IMR-90 (cell line): ENCODE results near the gene PCDHGA9. TPM values are rescaled to one million over a fixed set of nuclear protein-coding genes. Genes with fewer than 3 reads are reported as not detected.

Experiments used
- ATAC-seq: fragments of 200-7000 bp; cut with Tn5 transposase; 2 replicates; pipeline ENCODE4 v1.9.1; 2020; ENCODE audit warnings: low read depth, mild to moderate bottlenecking, moderate library complexity
- BruUV-seq: library from RNA; stranded (reverse); fragments of 400-500 nt; replicated peaks from 2 replicates; lab custom pipeline; 2021; lab: Mats Ljungman, UMichigan
- CTCF ChIA-PET: fragments of 300-600 bp; formaldehyde crosslinking; extraction: SDS; loops from one replicate; lab custom pipeline; 2021; ENCODE audit warnings: antibody characterized with exemption; lab: Yijun Ruan, JAX
- POLR2A ChIA-PET: fragments of 300-600 bp; sonication (Branson Sonifier 250); formaldehyde crosslinking; loops from one replicate; lab custom pipeline; 2022; ENCODE audit warnings: antibody characterized with exemption; ENCODE audit not compliant: unreplicated experiment; lab: Charles Lee
- DNase-seq: peaks from one replicate; pipeline ENCODE4 v3.0.0; 2013
- H2AFZ ChIP-seq: replicated peaks from 2 replicates; pipeline ENCODE3; 2013; ENCODE audit warnings: low read length, mild to moderate bottlenecking; ENCODE audit not compliant: poor library complexity
- H2AK5ac ChIP-seq: 2 replicates; pipeline ENCODE4 v1.6.1; 2013; ENCODE audit warnings: low read depth, low read length, inconsistent platforms
- H2AK9ac ChIP-seq: replicated peaks from 2 replicates; pipeline ENCODE3; 2013; ENCODE audit warnings: mild to moderate bottlenecking, low read depth, low read length, moderate library complexity; ENCODE audit not compliant: poor library complexity
- H2BK120ac ChIP-seq: 2 replicates; pipeline ENCODE4 v1.6.1; 2013; ENCODE audit warnings: low read depth, low read length, inconsistent platforms
- H2BK15ac ChIP-seq: 3 replicates; pipeline ENCODE4 v1.6.1; 2013; ENCODE audit warnings: low read depth, low read length, inconsistent platforms
- H2BK20ac ChIP-seq: 2 replicates; pipeline ENCODE4 v1.6.1; 2013; ENCODE audit warnings: low read depth, mild to moderate bottlenecking, inconsistent platforms, low read length, moderate library complexity
- H2BK5ac ChIP-seq: 2 replicates; pipeline ENCODE4 v1.6.1; 2013; ENCODE audit warnings: mild to moderate bottlenecking, low read depth, low read length, inconsistent platforms; ENCODE audit not compliant: poor library complexity, severe bottlenecking
- H3K14ac ChIP-seq: replicated peaks from 2 replicates; pipeline ENCODE4 v1.6.1; 2013; ENCODE audit warnings: low read depth, low read length, inconsistent platforms
- H3K18ac ChIP-seq: 2 replicates; pipeline ENCODE4 v1.6.1; 2013; ENCODE audit warnings: low read depth, low read length, control low read depth
- H3K23ac ChIP-seq: 2 replicates; pipeline ENCODE4 v1.6.1; 2013; ENCODE audit warnings: low read depth, low read length, inconsistent platforms
- H3K27ac ChIP-seq: 2 replicates; pipeline ENCODE4 v1.5.1; 2013; ENCODE audit warnings: mild to moderate bottlenecking, control low read depth, low read length; ENCODE audit not compliant: insufficient read depth
- H3K27me3 ChIP-seq: 2 replicates; pipeline ENCODE4 v1.6.1; 2013; ENCODE audit warnings: low read length; ENCODE audit not compliant: control insufficient read depth, insufficient read depth
- H3K36me3 ChIP-seq: 2 replicates; pipeline ENCODE4 v1.6.1; 2013; ENCODE audit warnings: low read length, mixed read lengths; ENCODE audit not compliant: control insufficient read depth, insufficient read depth
- H3K4ac ChIP-seq: 2 replicates; pipeline ENCODE4 v1.6.1; 2013; ENCODE audit warnings: low read depth, low read length, inconsistent platforms
- H3K4me1 ChIP-seq: 2 replicates; pipeline ENCODE4 v1.6.1; 2013; ENCODE audit warnings: low read length, mixed read lengths; ENCODE audit not compliant: control insufficient read depth, insufficient read depth
- H3K4me2 ChIP-seq: 2 replicates; pipeline ENCODE4 v1.6.1; 2013; ENCODE audit warnings: low read depth, mild to moderate bottlenecking, control low read depth, low read length, moderate library complexity
- H3K4me3 ChIP-seq: 2 replicates; pipeline ENCODE4 v1.5.1; 2013; ENCODE audit warnings: low read depth, mild to moderate bottlenecking, control low read depth, low read length, moderate library complexity; ENCODE audit not compliant: insufficient read depth
- H3K56ac ChIP-seq: 2 replicates; pipeline ENCODE4 v1.6.1; 2013; ENCODE audit warnings: low read length, inconsistent platforms; ENCODE audit not compliant: insufficient read depth; ENCODE audit errors: extremely low read depth
- H3K79me1 ChIP-seq, 2 experiments: 2 replicates each; pipeline ENCODE4 v1.6.1; 2013; ENCODE audit warnings: low read length in 2 of 2, inconsistent platforms in 1 of 2, low read depth in 1 of 2
- H3K9ac ChIP-seq: 2 replicates; pipeline ENCODE4 v1.6.1; 2013; ENCODE audit warnings: low read depth, low read length, control low read depth
- H3K9me1 ChIP-seq: 2 replicates; pipeline ENCODE4 v1.6.1; 2013; ENCODE audit warnings: low read length, inconsistent platforms; ENCODE audit not compliant: insufficient read depth
- H3K9me3 ChIP-seq: 2 replicates; pipeline ENCODE4 v1.6.1; 2013; ENCODE audit warnings: low read length; ENCODE audit not compliant: control insufficient read depth, insufficient read depth
- H4K20me1 ChIP-seq: 2 replicates; pipeline ENCODE4 v1.6.1; 2013; ENCODE audit warnings: low read length, inconsistent platforms; ENCODE audit not compliant: insufficient read depth
- H4K5ac ChIP-seq: 2 replicates; pipeline ENCODE4 v1.6.1; 2013; ENCODE audit warnings: mild to moderate bottlenecking, low read depth, low read length, control low read depth
- H4K8ac ChIP-seq, 2 experiments: 2 replicates each; pipeline ENCODE4 v1.6.1; 2013; ENCODE audit warnings: low read depth in 2 of 2, low read length in 2 of 2, control low read depth in 1 of 2, inconsistent platforms in 1 of 2
- H4K91ac ChIP-seq: 2 replicates; pipeline ENCODE4 v1.6.1; 2013; ENCODE audit warnings: low read depth, low read length, inconsistent platforms; ENCODE audit not compliant: insufficient read depth
- BHLHE40 ChIP-seq: fragments of 150-350 bp; IDR thresholded peaks from 2 replicates; pipeline ENCODE4 v1.6.1; 2016; ENCODE audit warnings: mild to moderate bottlenecking, low read depth, low read length
- CEBPB ChIP-seq: IDR thresholded peaks from 2 replicates; pipeline ENCODE4 v1.6.1; 2012; ENCODE audit warnings: low read depth, low read length, improper control_type of control experiment
- CHD1 ChIP-seq: IDR thresholded peaks from 2 replicates; pipeline ENCODE4 v1.6.1; 2012; ENCODE audit warnings: low read depth, low read length, improper control_type of control experiment
- FOS ChIP-seq: fragments of 150-350 bp; IDR thresholded peaks from 2 replicates; pipeline ENCODE4 v1.6.1; 2016; ENCODE audit warnings: low read depth, low read length
- MAZ ChIP-seq: IDR thresholded peaks from 2 replicates; pipeline ENCODE4 v1.6.1; 2012; ENCODE audit warnings: low read depth, mild to moderate bottlenecking, low read length, improper control_type of control experiment, moderate library complexity, borderline replicate concordance
- MXI1 ChIP-seq: IDR thresholded peaks from 2 replicates; pipeline ENCODE4 v1.6.1; 2012; ENCODE audit warnings: low read depth, mild to moderate bottlenecking, low read length, moderate library complexity, borderline replicate concordance
- NFE2L2 ChIP-seq: fragments of 150-350 bp; IDR thresholded peaks from 2 replicates; pipeline ENCODE4 v1.6.1; 2016; ENCODE audit warnings: low read depth, mild to moderate bottlenecking, low read length
- POLR2A ChIP-seq: IDR thresholded peaks from 2 replicates; pipeline ENCODE4 v1.6.1; 2012; ENCODE audit warnings: mild to moderate bottlenecking, low read depth, low read length
- RAD21 ChIP-seq: IDR thresholded peaks from 2 replicates; pipeline ENCODE4 v1.6.1; 2012; ENCODE audit warnings: low read length, improper control_type of control experiment
- RCOR1 ChIP-seq: IDR thresholded peaks from 2 replicates; pipeline ENCODE4 v1.6.1; 2012; ENCODE audit warnings: mild to moderate bottlenecking, low read length, improper control_type of control experiment; ENCODE audit not compliant: insufficient replicate concordance
- RFX5 ChIP-seq: IDR thresholded peaks from 2 replicates; pipeline ENCODE4 v1.8.0; 2012; ENCODE audit warnings: low read depth, mild to moderate bottlenecking, low read length, moderate library complexity
- SMC3 ChIP-seq: fragments of 150-350 bp; IDR thresholded peaks from 2 replicates; pipeline ENCODE4 v1.6.1; 2016; ENCODE audit warnings: low read depth, mild to moderate bottlenecking, antibody characterized with exemption, low read length, moderate library complexity
- WGBS, 2 experiments: methylation state at CpG; one replicate each; pipeline versions ENCODE4 v1.1.5 to v1.1.7; 2013; ENCODE audit warnings: missing lambda C conversion rate in 2 of 2; ENCODE audit not compliant: insufficient read length in 1 of 2; ENCODE audit errors: extremely low coverage in 2 of 2; 5-methylcytosine and 5-hydroxymethylcytosine counted together
- dilution Hi-C: fragments of 300-500 bp; cut with HindIII; formaldehyde crosslinking; loops from one replicate; pipeline ENCODE4 v1.14.3; 2018; ENCODE audit warnings: low sequenced_read_pairs; ENCODE audit not compliant: unreplicated experiment
- in situ Hi-C: fragments of 300-500 bp; cut with MboI; formaldehyde crosslinking; loops from 3 replicates; pipeline ENCODE4 v1.14.3; 2019; ENCODE audit warnings: low sequenced_read_pairs, inconsistent platforms, mixed read lengths
- intact Hi-C: fragments of 100-400 bp; cut with micrococcal nuclease; formaldehyde crosslinking; loops from 2 replicates; pipeline ENCODE4 v1.10.0; 2022
- polyA plus RNA-seq, 3 experiments: library from polyadenylated mRNA; depleted of rRNA; stranded (reverse); fragments of >200 nt; gene quantifications; 2 replicates each; pipeline ENCODE4 v1.2.3, GENCODE V29; 2012; ENCODE audit warnings: low replicate concordance in 1 of 3
- total RNA-seq: library from RNA; depleted of rRNA; stranded (reverse); fragments of >200 nt; gene quantifications from 2 replicates; pipeline ENCODE4 v1.2.3, GENCODE V29; 2012
- TF ChIP-seq, protein P1 (sequence below): conservative IDR thresholded peaks from 2 replicates; pipeline ENCODE4 v1.5.1; 2012; ENCODE audit warnings: mild to moderate bottlenecking, low read depth, low read length, improper control_type of control experiment

Gene PCDHGA9
- total and polyA plus RNA-seq, 2 of the 4 experiments (the other 2 are of a cell fraction) = 1.8 to 4.5 TPM

DNA sequence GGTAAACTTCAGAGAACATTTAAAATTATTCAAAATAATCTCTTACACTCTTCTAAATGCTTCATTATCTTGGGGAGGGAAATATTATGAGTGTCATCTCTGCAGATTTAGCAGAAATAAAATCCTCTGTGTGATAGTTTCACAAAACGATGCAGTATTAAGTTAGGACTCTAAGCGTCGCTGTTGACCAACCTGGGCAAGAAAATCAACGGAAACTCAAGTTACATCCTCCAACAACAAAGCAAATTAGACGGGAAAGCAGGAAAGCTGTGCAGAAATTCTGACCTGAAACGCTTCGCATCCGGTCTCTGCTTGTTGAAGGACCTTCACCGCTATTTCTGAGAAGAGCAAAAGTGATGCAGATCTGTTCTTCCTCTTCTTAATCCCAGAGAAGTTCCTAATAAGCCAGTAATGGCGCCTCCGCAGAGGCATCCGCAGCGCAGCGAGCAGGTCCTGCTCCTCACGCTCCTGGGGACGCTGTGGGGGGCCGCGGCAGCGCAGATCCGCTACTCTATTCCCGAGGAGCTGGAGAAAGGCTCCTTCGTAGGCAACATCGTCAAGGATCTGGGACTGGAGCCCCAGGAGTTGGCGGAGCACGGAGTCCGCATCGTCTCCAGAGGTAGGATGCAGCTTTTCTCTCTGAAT, 28.8 kb upstream of the PCDHGA9 start, which contains the start of gene PCDHGA6 (continued):
- peak; percentile 29; the same call in 1 of the 2 replicates for TF ChIP-seq SMC3
- TF ChIP-seq POLR2A = no peak

DNA sequence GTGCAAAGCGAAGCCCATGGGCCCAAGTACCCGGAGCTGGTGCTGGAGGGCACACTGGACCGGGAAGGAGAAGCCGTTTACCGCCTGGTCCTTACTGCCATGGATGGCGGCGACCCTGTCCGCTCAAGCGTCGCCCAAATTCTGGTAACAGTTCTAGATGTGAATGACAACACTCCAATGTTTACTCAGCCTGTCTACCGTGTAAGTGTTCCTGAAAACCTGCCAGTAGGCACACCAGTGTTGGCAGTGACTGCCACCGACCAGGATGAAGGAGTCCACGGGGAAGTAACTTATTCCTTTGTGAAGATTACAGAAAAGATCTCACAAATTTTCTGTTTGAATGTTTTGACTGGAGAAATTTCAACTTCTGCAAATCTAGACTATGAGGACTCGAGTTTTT, 28.0 kb upstream of the PCDHGA9 start:
- Histone ChIP-seq H4K5ac (no peak overlapping the region), H2AK5ac (no peak overlapping the region), H2AFZ (peak overlapping the region; percentile 3), H3K56ac (no peak overlapping the region), H2BK120ac (no peak overlapping the region), H3K23ac (no peak overlapping the region), H3K4me1 (no peaks in the 10 kb centered on the region), H3K14ac (no peak overlapping the region), H3K4me2 (0 out of 2 replicates have a peak overlapping the region, but pooled peaks have one; percentile 8), H3K9me3 (peaks cover 61% of the 10 kb centered on the region), H2BK5ac (no peak overlapping the region), H3K27ac (no peak overlapping the region), H3K9me1 (no peaks in the 10 kb centered on the region), H4K8ac (no peak overlapping the region), H3K27me3 (no peaks in the 10 kb centered on the region), H3K4me3 (no peak overlapping the region), H3K79me1 (no peaks in the 10 kb centered on the region), H4K91ac (no peak overlapping the region), H3K36me3 (peaks cover 23% of the 10 kb centered on the region), H2AK9ac (no peak overlapping the region), H3K18ac (no peak overlapping the region), H3K4ac (no peak overlapping the region), H2BK20ac (no peak overlapping the region), H2BK15ac (no peak overlapping the region), H3K9ac (no peak overlapping the region), H4K20me1 (no peaks in the 10 kb centered on the region)
- 60% methylated on average over 8 of the region's 14 CpGs; no CpG with 5 or more reads in 1 of the 2 experiments for WGBS, 2 experiments
- ChIA-PET POLR2A (no interaction called here), CTCF (interaction anchor here (0.8 to 1.3 kb wide), 3 partner anchors 16 to 186 kb away, joined by 3 to 7 read pairs (median 4); no protein-coding TSS in a partner anchor)
- dilution Hi-C loops (no loop called here), intact Hi-C loops (no loop called here), in situ Hi-C loops (no loop called here)
- BruUV-seq = no TSS peak
- DNase-seq = no peak
- ATAC-seq = no peak
- TF ChIP-seq RAD21 (no peak), FOS (no peak), RCOR1 (no peak), CEBPB (no peak), POLR2A (no peak), BHLHE40 (no peak), RFX5 (no peak), MAZ (no peak), NFE2L2 (no peak), CHD1 (no peak), MXI1 (no peak), SMC3 (no peak)
- TF ChIP-seq, protein P1, sequence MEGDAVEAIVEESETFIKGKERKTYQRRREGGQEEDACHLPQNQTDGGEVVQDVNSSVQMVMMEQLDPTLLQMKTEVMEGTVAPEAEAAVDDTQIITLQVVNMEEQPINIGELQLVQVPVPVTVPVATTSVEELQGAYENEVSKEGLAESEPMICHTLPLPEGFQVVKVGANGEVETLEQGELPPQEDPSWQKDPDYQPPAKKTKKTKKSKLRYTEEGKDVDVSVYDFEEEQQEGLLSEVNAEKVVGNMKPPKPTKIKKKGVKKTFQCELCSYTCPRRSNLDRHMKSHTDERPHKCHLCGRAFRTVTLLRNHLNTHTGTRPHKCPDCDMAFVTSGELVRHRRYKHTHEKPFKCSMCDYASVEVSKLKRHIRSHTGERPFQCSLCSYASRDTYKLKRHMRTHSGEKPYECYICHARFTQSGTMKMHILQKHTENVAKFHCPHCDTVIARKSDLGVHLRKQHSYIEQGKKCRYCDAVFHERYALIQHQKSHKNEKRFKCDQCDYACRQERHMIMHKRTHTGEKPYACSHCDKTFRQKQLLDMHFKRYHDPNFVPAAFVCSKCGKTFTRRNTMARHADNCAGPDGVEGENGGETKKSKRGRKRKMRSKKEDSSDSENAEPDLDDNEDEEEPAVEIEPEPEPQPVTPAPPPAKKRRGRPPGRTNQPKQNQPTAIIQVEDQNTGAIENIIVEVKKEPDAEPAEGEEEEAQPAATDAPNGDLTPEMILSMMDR = no peak
